ENCODE measurements around the gene GRAMD4. TPM values are rescaled to one million over a fixed set of nuclear protein-coding genes. Genes with fewer than 3 reads are reported as not detected.

The GRAMD4 gene
- polyA plus RNA-seq, 3 donors: 9.5 to 33.3 (median 12.6) TPM

DNA sequence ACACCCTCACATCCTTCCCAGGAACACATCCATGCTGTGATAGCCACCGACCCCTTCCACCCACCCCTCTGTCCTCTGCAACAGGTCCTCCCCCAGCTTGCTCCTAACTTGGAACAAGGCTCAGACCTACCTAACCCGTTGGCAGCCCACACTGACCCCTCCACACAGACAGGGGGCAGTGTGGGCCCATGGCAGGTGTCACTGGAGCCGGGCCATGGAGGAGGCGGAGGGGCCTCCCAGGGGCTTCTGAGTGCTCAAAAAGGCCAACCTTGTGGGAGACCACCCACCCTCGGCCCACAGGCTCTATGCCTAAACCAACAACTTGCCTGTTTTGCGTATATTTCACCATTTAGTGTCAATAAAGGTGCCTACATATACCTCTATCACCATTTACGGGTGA, 60.8 kb downstream of the GRAMD4 start:
- Histone ChIP-seq H2AFZ (ENCODE audit: insufficient read depth, low read depth, low read length, poor library complexity, severe bottlenecking) (no peak overlapping the region), H3K27ac (ENCODE audit: low read depth in 1 of 2, low read length in 2 of 2) (no peak overlapping the region), H3K79me2 (ENCODE audit: insufficient read depth, low read length) (no peaks in the 10 kb centered on the region), H3K4me2 (replicated peaks; ENCODE audit: extremely low read depth, low read length, poor library complexity, severe bottlenecking) (no peak overlapping the region), H3K4me3 (replicated peaks in 1 of 3; ENCODE audit: low read depth in 2 of 3, low read length in 3 of 3) (no peak overlapping the region), H3K27me3 (ENCODE audit: control insufficient read depth in 2 of 2, insufficient read depth in 2 of 2, low read length in 2 of 2) (no peaks in the 10 kb centered on the region), H3K36me3 (replicated peaks in 1 of 2; ENCODE audit: control insufficient read depth in 1 of 2, insufficient read depth in 2 of 2, low read length in 2 of 2) (peaks cover 28 to 42% of the 10 kb centered on the region in 2 donors), H3K4me1 (ENCODE audit: control insufficient read depth in 1 of 2, insufficient read depth in 2 of 2, low read length in 2 of 2) (peaks cover 34 to 35% of the 10 kb centered on the region in 2 donors), H3K9me3 (replicated peaks in 1 of 2; ENCODE audit: control insufficient read depth in 1 of 2, insufficient read depth in 1 of 2, low read length in 2 of 2) (no peaks in the 10 kb centered on the region), H4K20me1 (ENCODE audit: insufficient read depth, low read length) (peaks cover 54% of the 10 kb centered on the region), H3K9ac (ENCODE audit: insufficient read depth, low read length, poor library complexity, severe bottlenecking) (no peak overlapping the region)
- WGBS (ENCODE audit: insufficient coverage): 92% methylated on average over 5 of the region's 7 CpGs
- peaks cover 27 to 41% of the 10 kb centered on the region in 2 donors for H3K36me3 Mint-ChIP-seq
- H3K27me3 Mint-ChIP-seq (ENCODE audit: low read depth in 3 of 3): no peaks in the 10 kb centered on the region
- DNase-seq: no peak
- H3K9me3 Mint-ChIP-seq: peaks cover 0 to 2% (median 0%) of the 10 kb centered on the region in 7 donors
- H3K4me3 Mint-ChIP-seq: no peak overlapping the region
- TF ChIP-seq CTCF (IDR thresholded peaks at IDR 0.05): peak; percentile 55
- H3K27ac Mint-ChIP-seq: no peak overlapping the region
- intact Hi-C loops (cut with micrococcal nuclease): loop anchor here (5.0 to 10.0 kb wide), 2 partner anchors 104 to 116 kb away; no protein-coding TSS in a partner anchor
- peaks cover 33% of the 10 kb centered on the region for H3K4me1 Mint-ChIP-seq

DNA sequence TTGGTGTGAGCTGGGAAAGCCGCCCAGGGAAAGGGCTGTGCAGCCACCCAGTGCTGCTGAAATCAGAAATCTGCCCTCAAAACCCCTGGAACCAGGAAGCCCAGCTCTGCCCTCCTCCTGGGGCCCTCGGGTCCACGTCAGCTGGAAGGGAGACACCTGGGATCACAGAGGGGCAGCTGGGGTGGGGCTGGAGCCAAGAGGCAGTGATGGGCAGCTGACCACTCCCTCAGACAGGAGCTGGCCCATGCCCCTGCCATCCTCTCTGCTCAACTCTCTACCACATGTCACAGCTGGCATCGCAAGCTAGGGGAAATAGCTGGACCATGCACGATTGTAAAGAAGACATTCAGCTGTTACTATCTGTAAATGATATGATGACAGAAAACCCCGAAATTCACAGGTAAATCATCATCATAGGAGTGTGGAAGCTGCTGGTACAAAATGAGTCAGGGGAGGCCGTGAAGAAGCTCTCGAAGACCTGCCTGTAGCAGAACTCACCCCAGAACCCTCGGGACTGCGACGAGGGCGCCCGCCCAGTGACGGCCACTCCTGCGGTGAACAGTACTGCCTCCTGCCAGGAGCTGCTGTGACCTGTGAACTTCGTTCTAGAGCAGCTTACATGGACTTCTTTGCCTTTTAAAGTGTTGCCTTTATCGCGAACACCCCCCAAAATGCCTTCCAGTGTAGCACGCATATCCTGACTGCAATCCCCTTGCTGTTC, 62.0 kb downstream of the GRAMD4 start:
- Mint-ChIP-seq H3K27me3 (ENCODE audit: low read depth in 3 of 3) (peaks cover 0 to 2% (median 0%) of the 10 kb centered on the region in 3 donors), H3K4me1 (peaks cover 43% of the 10 kb centered on the region), H3K27ac (peak overlapping the region in 3 of 7 donors; percentile 41 to 49 (median 46)), H3K9me3 (peaks cover 0 to 2% (median 0%) of the 10 kb centered on the region in 7 donors), H3K4me3 (no peak overlapping the region), H3K36me3 (peaks cover 27 to 37% of the 10 kb centered on the region in 2 donors)
- no peak for DNase-seq
- Histone ChIP-seq H3K79me2 (ENCODE audit: insufficient read depth, low read length) (no peaks in the 10 kb centered on the region), H2AFZ (ENCODE audit: insufficient read depth, low read depth, low read length, poor library complexity, severe bottlenecking) (no peak overlapping the region), H3K9ac (ENCODE audit: insufficient read depth, low read length, poor library complexity, severe bottlenecking) (no peak overlapping the region), H3K27ac (ENCODE audit: low read depth in 1 of 2, low read length in 2 of 2) (no peak overlapping the region), H3K4me3 (replicated peaks in 1 of 3; ENCODE audit: low read depth in 2 of 3, low read length in 3 of 3) (no peak overlapping the region), H3K36me3 (replicated peaks in 1 of 2; ENCODE audit: control insufficient read depth in 1 of 2, insufficient read depth in 2 of 2, low read length in 2 of 2) (peaks cover 20 to 38% of the 10 kb centered on the region in 2 donors), H3K4me2 (replicated peaks; ENCODE audit: extremely low read depth, low read length, poor library complexity, severe bottlenecking) (no peak overlapping the region), H4K20me1 (ENCODE audit: insufficient read depth, low read length) (peaks cover 60% of the 10 kb centered on the region), H3K27me3 (ENCODE audit: control insufficient read depth in 2 of 2, insufficient read depth in 2 of 2, low read length in 2 of 2) (no peaks in the 10 kb centered on the region), H3K4me1 (ENCODE audit: control insufficient read depth in 1 of 2, insufficient read depth in 2 of 2, low read length in 2 of 2) (peaks cover 42 to 46% of the 10 kb centered on the region in 2 donors), H3K9me3 (replicated peaks in 1 of 2; ENCODE audit: control insufficient read depth in 1 of 2, insufficient read depth in 1 of 2, low read length in 2 of 2) (no peaks in the 10 kb centered on the region)
- TF ChIP-seq CTCF (IDR thresholded peaks at IDR 0.05): no peak
- intact Hi-C loops (cut with micrococcal nuclease): loop anchor here (5.0 to 10.0 kb wide), 2 partner anchors 105 to 117 kb away; no protein-coding TSS in a partner anchor
- 92% methylated on average over 12 of the region's 19 CpGs for WGBS (ENCODE audit: insufficient coverage)

Measured in CD14-positive monocyte (primary cell).